HCT116 (cell line): ENCODE data around the gene SRI.
"Not testable (repeated sequence)": the region's sequence is repeated elsewhere in the genome, so short reads cannot be mapped to it uniquely, and the experiment has no call there.

ENCODE experiments used
- FOSL1 ChIP-seq: IDR thresholded peaks from 2 replicates; pipeline ENCODE4 v1.6.1; 2012; ENCODE audit warnings: low read depth
- POLR2A ChIP-seq: IDR thresholded peaks from 2 replicates; pipeline ENCODE4 v1.7.0; 2011; ENCODE audit warnings: borderline replicate concordance; ENCODE audit not compliant: insufficient read depth, insufficient read length; ENCODE audit errors: extremely low read depth
- POLR2AphosphoS5 ChIP-seq: IDR thresholded peaks from 2 replicates; pipeline ENCODE4 v1.6.1; 2011; ENCODE audit warnings: mild to moderate bottlenecking, low read depth, low read length, moderate library complexity
- ZNF274 ChIP-seq: fragments of 200-500 bp; sonication (Bioruptor generic); IDR thresholded peaks from 2 replicates; pipeline ENCODE4 v1.6.1; 2014; ENCODE audit warnings: mild to moderate bottlenecking, low read depth, low read length, inconsistent platforms
- TF ChIP-seq, protein P1 (sequence below), 3 experiments: fragments of 200-600 bp in 1 of 3; sonication (generic) in 1 of 3; IDR thresholded peaks in 2 of 3; conservative IDR thresholded peaks in 1 of 3; 2 replicates each; pipeline ENCODE4 v1.5.1; 2012 to 2017; ENCODE audit warnings: low read depth in 2 of 3, low read length in 2 of 3, antibody characterized with exemption in 1 of 3, borderline replicate concordance in 1 of 3, control low read depth in 1 of 3, mild to moderate bottlenecking in 1 of 3, mixed read lengths in 1 of 3, mixed run types in 1 of 3, moderate library complexity in 1 of 3; ENCODE audit not compliant: insufficient read depth in 1 of 3

DNA sequence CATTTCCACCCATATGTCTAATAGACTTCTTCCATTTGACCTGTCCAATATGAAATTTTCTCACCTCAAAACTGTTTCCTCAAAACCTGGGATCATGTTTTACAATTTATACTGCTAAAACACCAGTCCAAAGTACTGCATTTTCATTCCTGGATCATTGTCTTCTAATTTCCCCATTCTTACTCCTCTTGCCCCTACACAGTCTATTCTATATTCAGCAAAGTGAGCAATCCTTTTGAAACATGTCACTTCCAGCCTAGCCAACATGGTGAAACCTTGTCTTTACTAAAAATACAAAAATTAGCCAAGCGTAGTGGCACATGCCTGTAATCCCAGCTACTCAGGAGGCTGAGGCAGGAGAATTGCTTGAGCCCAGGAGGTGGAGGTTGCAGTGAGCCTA is 38.5 kb upstream of the SRI start:
- not testable (repeated sequence) for TF ChIP-seq POLR2AphosphoS5, FOSL1, ZNF274, POLR2A
- TF ChIP-seq, protein P1, sequence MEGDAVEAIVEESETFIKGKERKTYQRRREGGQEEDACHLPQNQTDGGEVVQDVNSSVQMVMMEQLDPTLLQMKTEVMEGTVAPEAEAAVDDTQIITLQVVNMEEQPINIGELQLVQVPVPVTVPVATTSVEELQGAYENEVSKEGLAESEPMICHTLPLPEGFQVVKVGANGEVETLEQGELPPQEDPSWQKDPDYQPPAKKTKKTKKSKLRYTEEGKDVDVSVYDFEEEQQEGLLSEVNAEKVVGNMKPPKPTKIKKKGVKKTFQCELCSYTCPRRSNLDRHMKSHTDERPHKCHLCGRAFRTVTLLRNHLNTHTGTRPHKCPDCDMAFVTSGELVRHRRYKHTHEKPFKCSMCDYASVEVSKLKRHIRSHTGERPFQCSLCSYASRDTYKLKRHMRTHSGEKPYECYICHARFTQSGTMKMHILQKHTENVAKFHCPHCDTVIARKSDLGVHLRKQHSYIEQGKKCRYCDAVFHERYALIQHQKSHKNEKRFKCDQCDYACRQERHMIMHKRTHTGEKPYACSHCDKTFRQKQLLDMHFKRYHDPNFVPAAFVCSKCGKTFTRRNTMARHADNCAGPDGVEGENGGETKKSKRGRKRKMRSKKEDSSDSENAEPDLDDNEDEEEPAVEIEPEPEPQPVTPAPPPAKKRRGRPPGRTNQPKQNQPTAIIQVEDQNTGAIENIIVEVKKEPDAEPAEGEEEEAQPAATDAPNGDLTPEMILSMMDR (IDR thresholded peaks at IDR 0.05 in 2 of 3, conservative IDR thresholded peaks at IDR 0.05 in 1 of 3; ENCODE audit: borderline replicate concordance in 1 of 3, insufficient read depth in 1 of 3, low read depth in 2 of 3, low read length in 2 of 3), result not testable (repeated sequence)
